ENCODE results near the gene UGT1A4. TPM values are rescaled to one million over a fixed set of nuclear protein-coding genes. Genes with fewer than 3 reads are reported as not detected.
"Not testable (repeated sequence)": the region's sequence is repeated elsewhere in the genome, so short reads cannot be mapped to it uniquely, and the experiment has no call there.

Gene UGT1A4
- polyA plus RNA-seq, 1 donor: not detected

- DNase-seq (ENCODE audit: low read depth): no peak
Observed at GRCh38 chr2:233700028-233700635, 18.4 kb upstream of the UGT1A4 start.

GRCh38 chr2:233700842-233701241 is 17.7 kb upstream of the UGT1A4 start:
- not testable (repeated sequence) for DNase-seq (ENCODE audit: low read depth)

GRCh38 chr2:233702238-233702637 is 16.3 kb upstream of the UGT1A4 start:
- DNase-seq (ENCODE audit: low read depth): no peak

- DNase-seq (ENCODE audit: low read depth): no peak
Observed at GRCh38 chr2:233705911-233706506, 12.5 kb upstream of the UGT1A4 start.

- DNase-seq (ENCODE audit: low read depth): no peak
Observed at GRCh38 chr2:233706720-233707119, 11.8 kb upstream of the UGT1A4 start.

GRCh38 chr2:233707940-233708644 is 10.4 kb upstream of the UGT1A4 start:
- no peak for DNase-seq (ENCODE audit: low read depth)

- DNase-seq (ENCODE audit: low read depth): no peak
Observed at GRCh38 chr2:233708942-233709341, 9.6 kb upstream of the UGT1A4 start.

GRCh38 chr2:233711312-233712008 is 7.1 kb upstream of the UGT1A4 start:
- DNase-seq (ENCODE audit: low read depth): no peak

GRCh38 chr2:233712611-233713261 is 5.8 kb upstream of the UGT1A4 start, which contains the start of gene UGT1A5:
Gene UGT1A5 (plus strand): TSS chr2:233712907. CDS start chr2:233712992, 85 bp downstream.
- no peak for DNase-seq (ENCODE audit: low read depth)

- no peak for DNase-seq (ENCODE audit: low read depth)
Observed at GRCh38 chr2:233713262-233713615, 5.3 kb upstream of the UGT1A4 start.

- DNase-seq (ENCODE audit: low read depth): no peak
Observed at GRCh38 chr2:233714121-233714520, 4.4 kb upstream of the UGT1A4 start.

- no peak for DNase-seq (ENCODE audit: low read depth)
Observed at GRCh38 chr2:233728723-233729301, 10.3 kb downstream of the UGT1A4 start, which contains the start of gene UGT1A3. Gene UGT1A3 (plus strand): TSS chr2:233729042. CDS start chr2:233729127, 85 bp downstream.

GRCh38 chr2:233736868-233737653 is 18.5 kb downstream of the UGT1A4 start:
- not testable (repeated sequence) for DNase-seq (ENCODE audit: low read depth)

- DNase-seq (ENCODE audit: low read depth): no peak
Observed at GRCh38 chr2:233740870-233741269, 22.3 kb downstream of the UGT1A4 start.

GRCh38 chr2:233743464-233744259 is 25.1 kb downstream of the UGT1A4 start:
- no peak for DNase-seq (ENCODE audit: low read depth)

- DNase-seq (ENCODE audit: low read depth): no peak
Observed at GRCh38 chr2:233745073-233745755, 26.7 kb downstream of the UGT1A4 start.

- DNase-seq (ENCODE audit: low read depth): not testable (repeated sequence)
Observed at GRCh38 chr2:233745838-233746237, 27.3 kb downstream of the UGT1A4 start.

- no peak for DNase-seq (ENCODE audit: low read depth)
Observed at GRCh38 chr2:233746475-233747282, 28.1 kb downstream of the UGT1A4 start.

GRCh38 chr2:233747283-233747544 is 28.7 kb downstream of the UGT1A4 start:
- no peak for DNase-seq (ENCODE audit: low read depth)

Data from forelimb muscle (tissue), 1 donor.